Measurements from ENCODE around the gene OLA1. TPM values are rescaled to one million over a fixed set of nuclear protein-coding genes. Genes with fewer than 3 reads are reported as not detected.

The OLA1 gene
- total and polyA plus RNA-seq, 2 of the 4 experiments (the other 2 are of a cell fraction): 54.7 to 71.2 TPM

GRCh38 chr2:174036825-174037224 is 211.5 kb downstream of the OLA1 start:
- Histone ChIP-seq H3K27me3 (ENCODE audit: control insufficient read depth, insufficient read depth, low read length) (no peaks in the 10 kb centered on the region), H3K4me2 (ENCODE audit: low read depth, low read length) (no peak overlapping the region)

More at GRCh38 chr2:174036825-174037224, 211.5 kb downstream of the OLA1 start:
- POLR2A ChIA-PET (ENCODE audit: unreplicated experiment): no interaction called here
- Histone ChIP-seq H3K27ac (ENCODE audit: insufficient read depth, low read length) (no peak overlapping the region), H3K56ac (ENCODE audit: extremely low read depth, insufficient read depth, low read length) (no peak overlapping the region), H3K14ac (replicated peaks; ENCODE audit: low read depth, low read length) (no peak overlapping the region), H3K79me1 (ENCODE audit: low read depth in 1 of 2, low read length in 2 of 2) (peaks cover 0 to 12% of the 10 kb centered on the region in 2 experiments; a peak in 2 of 4 replicates), H3K4me1 (ENCODE audit: control insufficient read depth, insufficient read depth, low read length) (peaks cover 16% of the 10 kb centered on the region), H2AFZ (replicated peaks; ENCODE audit: low read length, poor library complexity) (no peak overlapping the region), H3K18ac (ENCODE audit: low read depth, low read length) (no peak overlapping the region), H4K20me1 (ENCODE audit: insufficient read depth, low read length) (no peaks in the 10 kb centered on the region), H3K9ac (ENCODE audit: low read depth, low read length) (no peak overlapping the region), H2BK15ac (ENCODE audit: low read depth, low read length) (no peak overlapping the region), H2AK9ac (replicated peaks; ENCODE audit: low read depth, low read length, poor library complexity) (no peak overlapping the region), H4K5ac (ENCODE audit: low read depth, low read length) (no peak overlapping the region), H4K8ac (ENCODE audit: low read depth in 2 of 2, low read length in 2 of 2) (no peak overlapping the region), H3K36me3 (ENCODE audit: control insufficient read depth, insufficient read depth, low read length) (no peaks in the 10 kb centered on the region), H3K23ac (ENCODE audit: low read depth, low read length) (no peak overlapping the region), H2BK120ac (ENCODE audit: low read depth, low read length) (no peak overlapping the region), H3K9me1 (ENCODE audit: insufficient read depth, low read length) (peaks cover 24% of the 10 kb centered on the region), H3K4ac (ENCODE audit: low read depth, low read length) (no peak overlapping the region), H3K9me3 (ENCODE audit: control insufficient read depth, insufficient read depth, low read length) (no peaks in the 10 kb centered on the region), H2BK20ac (ENCODE audit: low read depth, low read length) (no peak overlapping the region), H3K4me3 (ENCODE audit: insufficient read depth, low read depth, low read length) (no peak overlapping the region), H2AK5ac (ENCODE audit: low read depth, low read length) (no peak overlapping the region), H4K91ac (ENCODE audit: insufficient read depth, low read depth, low read length) (no peak overlapping the region), H2BK5ac (ENCODE audit: low read depth, low read length, poor library complexity, severe bottlenecking) (no peak overlapping the region)
- BruUV-seq (replicated peaks): no TSS peak
- intact Hi-C loops (cut with micrococcal nuclease): no loop called here
- in situ Hi-C loops (cut with MboI; ENCODE audit: low sequenced_read_pairs): no loop called here
- TF ChIP-seq MAFK (IDR thresholded peaks at IDR 0.05; ENCODE audit: low read depth, low read length) (no peak), MAZ (IDR thresholded peaks at IDR 0.05; ENCODE audit: borderline replicate concordance, low read depth, low read length) (no peak)
- TF ChIP-seq, protein P1, sequence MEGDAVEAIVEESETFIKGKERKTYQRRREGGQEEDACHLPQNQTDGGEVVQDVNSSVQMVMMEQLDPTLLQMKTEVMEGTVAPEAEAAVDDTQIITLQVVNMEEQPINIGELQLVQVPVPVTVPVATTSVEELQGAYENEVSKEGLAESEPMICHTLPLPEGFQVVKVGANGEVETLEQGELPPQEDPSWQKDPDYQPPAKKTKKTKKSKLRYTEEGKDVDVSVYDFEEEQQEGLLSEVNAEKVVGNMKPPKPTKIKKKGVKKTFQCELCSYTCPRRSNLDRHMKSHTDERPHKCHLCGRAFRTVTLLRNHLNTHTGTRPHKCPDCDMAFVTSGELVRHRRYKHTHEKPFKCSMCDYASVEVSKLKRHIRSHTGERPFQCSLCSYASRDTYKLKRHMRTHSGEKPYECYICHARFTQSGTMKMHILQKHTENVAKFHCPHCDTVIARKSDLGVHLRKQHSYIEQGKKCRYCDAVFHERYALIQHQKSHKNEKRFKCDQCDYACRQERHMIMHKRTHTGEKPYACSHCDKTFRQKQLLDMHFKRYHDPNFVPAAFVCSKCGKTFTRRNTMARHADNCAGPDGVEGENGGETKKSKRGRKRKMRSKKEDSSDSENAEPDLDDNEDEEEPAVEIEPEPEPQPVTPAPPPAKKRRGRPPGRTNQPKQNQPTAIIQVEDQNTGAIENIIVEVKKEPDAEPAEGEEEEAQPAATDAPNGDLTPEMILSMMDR (conservative IDR thresholded peaks at IDR 0.05; ENCODE audit: low read depth, low read length): no peak
- DNase-seq (no peak), ATAC-seq (ENCODE audit: low read depth) (no peak)
- dilution Hi-C loops (cut with HindIII; ENCODE audit: low sequenced_read_pairs, unreplicated experiment): no loop called here
- CTCF ChIA-PET: no interaction called here

Data from IMR-90 (cell line).